ENCODE results near the gene ARSJ. TPM values are rescaled to one million over a fixed set of nuclear protein-coding genes. Genes with fewer than 3 reads are reported as not detected.

ARSJ gene
- total and polyA plus RNA-seq, 2 experiments from 2014 or later = 4.3 to 6.6 TPM

- Mint-ChIP-seq H3K27ac (no peak overlapping the region; the same call in 1 of the 2 replicates), H3K36me3 (ENCODE audit: low read depth) (no peaks in the 10 kb centered on the region), H3K27me3 (ENCODE audit: insufficient read depth, low read depth, poor library complexity) (no peaks in the 10 kb centered on the region), H3K4me1 (no peaks in the 10 kb centered on the region; the same call in 2 of the 3 replicates), H3K4me3 (no peak overlapping the region), H3K9me3 (no peaks in the 10 kb centered on the region)
- no peaks in the 10 kb centered on the region for H3K79me2 ChIP-seq (replicated peaks; ENCODE audit: insufficient read depth)
- ATAC-seq (no peak), DNase-seq (ENCODE audit: low spot score) (no peak)
- H3K4me2 ChIP-seq = no peak overlapping the region
- H2AFZ ChIP-seq = no peak overlapping the region
- no peak for TF ChIP-seq POLR2AphosphoS5 (IDR thresholded peaks at IDR 0.05; ENCODE audit: low read depth)
- TF ChIP-seq NANOG (IDR thresholded peaks at IDR 0.05; ENCODE audit: borderline replicate concordance) = no peak
- TF ChIP-seq REST (IDR thresholded peaks at IDR 0.05; ENCODE audit: unreplicated experiment) = no peak
- TF ChIP-seq CREB1 (CRISPR knock-in tag; IDR thresholded peaks at IDR 0.05; ENCODE audit: low read depth) = no peak
- no peak for TF ChIP-seq ZNF462 (CRISPR knock-in tag; IDR thresholded peaks at IDR 0.05)
- TF ChIP-seq EZH2 (IDR thresholded peaks at IDR 0.05; ENCODE audit: low read depth, unreplicated experiment) = no peak
- no peak for TF ChIP-seq ZNF114 (CRISPR knock-in tag; IDR thresholded peaks at IDR 0.05)
- TF ChIP-seq CTCF (conservative IDR thresholded peaks at IDR 0.05; ENCODE audit: low read depth in 2 of 2) = no peak
- no peaks in the 10 kb centered on the region for H3F3A ChIP-seq (replicated peaks; ENCODE audit: low read depth)
- H3K9me2 ChIP-seq (ENCODE audit: insufficient read depth) = no peaks in the 10 kb centered on the region; the same call in 1 of the 2 replicates
- H4K20me1 ChIP-seq (replicated peaks; ENCODE audit: insufficient read depth) = no peaks in the 10 kb centered on the region
- no peaks in the 10 kb centered on the region for H3K27me3 ChIP-seq (ENCODE audit: insufficient read depth)
- no peak overlapping the region for H3K4me3 ChIP-seq
- no peaks in the 10 kb centered on the region for H3K4me1 ChIP-seq (ENCODE audit: insufficient read depth)
- no peak overlapping the region for H3K27ac ChIP-seq (ENCODE audit: low read depth)
- H3K36me3 ChIP-seq (ENCODE audit: insufficient read depth) = no peaks in the 10 kb centered on the region
These were observed 40.0 kb upstream of the ARSJ start for GRCh38 chr4:114019276-114019968.

Data from GM23338 (cell line).